Stimulated activated CD4-positive, alpha-beta T cell treated with anti-CD3 and anti-CD28 coated beads, TNF-alpha, amount 100 ng/mL, for 1 hour (primary cell): ENCODE data around the gene CFAP47.
"Not testable (repeated sequence)": the region's sequence is repeated elsewhere in the genome, so short reads cannot be mapped to it uniquely, and the experiment has no call there.

ENCODE experiments used
- DNase-seq, 3 donors: peaks; one replicate each; pipeline ENCODE4 v3.0.0-alpha.2; 2020; ENCODE audit warnings: low read depth in 3 of 3, low spot score in 1 of 3

The CFAP47 gene

GRCh38 chrX:36218801-36219200, 299.3 kb downstream of the CFAP47 start:
- no peak for DNase-seq

- not testable (repeated sequence) for DNase-seq
These were observed 315.4 kb downstream of the CFAP47 start for GRCh38 chrX:36234840-36235528.

GRCh38 chrX:36241397-36241796, 321.9 kb downstream of the CFAP47 start:
- DNase-seq = no peak

- no peak for DNase-seq
These were observed 346.6 kb downstream of the CFAP47 start for GRCh38 chrX:36266155-36266554.

GRCh38 chrX:36310136-36310535, 390.6 kb downstream of the CFAP47 start:
- DNase-seq = no peak

- no peak for DNase-seq
These were observed 394.8 kb downstream of the CFAP47 start for GRCh38 chrX:36314303-36314702.

GRCh38 chrX:36334572-36334971, 415.0 kb downstream of the CFAP47 start:
- DNase-seq = no peak

- DNase-seq = no peak
These were observed 417.2 kb downstream of the CFAP47 start for GRCh38 chrX:36336751-36337150.

- DNase-seq = no peak
These were observed 424.8 kb downstream of the CFAP47 start for GRCh38 chrX:36344301-36344700.

GRCh38 chrX:36348509-36348908, 429.0 kb downstream of the CFAP47 start:
- no peak for DNase-seq

- DNase-seq = no peak
These were observed 438.3 kb downstream of the CFAP47 start for GRCh38 chrX:36357855-36358254.

GRCh38 chrX:36364262-36364661, 444.7 kb downstream of the CFAP47 start:
- DNase-seq = no peak

GRCh38 chrX:36383495-36383894, 464.0 kb downstream of the CFAP47 start:
- DNase-seq = no peak

- DNase-seq = no peak
These were observed 469.4 kb downstream of the CFAP47 start for GRCh38 chrX:36388901-36389300.

- DNase-seq = no peak
These were observed 482.2 kb downstream of the CFAP47 start for GRCh38 chrX:36401774-36402173.

GRCh38 chrX:36407836-36408235, 488.3 kb downstream of the CFAP47 start:
- no peak for DNase-seq

- DNase-seq = no peak
These were observed 494.5 kb downstream of the CFAP47 start for GRCh38 chrX:36414056-36414455.

GRCh38 chrX:36422368-36422767, 502.8 kb downstream of the CFAP47 start:
- DNase-seq = no peak

GRCh38 chrX:36431819-36432218, 512.3 kb downstream of the CFAP47 start:
- DNase-seq = no peak

GRCh38 chrX:36434522-36434921, 515.0 kb downstream of the CFAP47 start:
- DNase-seq = no peak
